HG03139 (cell line): ENCODE data around the gene PPP2R1B.

Experiments used
- ATAC-seq: cut with Tn5 transposase; IDR thresholded peaks from one replicate; pipeline ENCODE4 v1.9.1; 2021; ENCODE audit not compliant: unreplicated experiment

Gene PPP2R1B

DNA sequence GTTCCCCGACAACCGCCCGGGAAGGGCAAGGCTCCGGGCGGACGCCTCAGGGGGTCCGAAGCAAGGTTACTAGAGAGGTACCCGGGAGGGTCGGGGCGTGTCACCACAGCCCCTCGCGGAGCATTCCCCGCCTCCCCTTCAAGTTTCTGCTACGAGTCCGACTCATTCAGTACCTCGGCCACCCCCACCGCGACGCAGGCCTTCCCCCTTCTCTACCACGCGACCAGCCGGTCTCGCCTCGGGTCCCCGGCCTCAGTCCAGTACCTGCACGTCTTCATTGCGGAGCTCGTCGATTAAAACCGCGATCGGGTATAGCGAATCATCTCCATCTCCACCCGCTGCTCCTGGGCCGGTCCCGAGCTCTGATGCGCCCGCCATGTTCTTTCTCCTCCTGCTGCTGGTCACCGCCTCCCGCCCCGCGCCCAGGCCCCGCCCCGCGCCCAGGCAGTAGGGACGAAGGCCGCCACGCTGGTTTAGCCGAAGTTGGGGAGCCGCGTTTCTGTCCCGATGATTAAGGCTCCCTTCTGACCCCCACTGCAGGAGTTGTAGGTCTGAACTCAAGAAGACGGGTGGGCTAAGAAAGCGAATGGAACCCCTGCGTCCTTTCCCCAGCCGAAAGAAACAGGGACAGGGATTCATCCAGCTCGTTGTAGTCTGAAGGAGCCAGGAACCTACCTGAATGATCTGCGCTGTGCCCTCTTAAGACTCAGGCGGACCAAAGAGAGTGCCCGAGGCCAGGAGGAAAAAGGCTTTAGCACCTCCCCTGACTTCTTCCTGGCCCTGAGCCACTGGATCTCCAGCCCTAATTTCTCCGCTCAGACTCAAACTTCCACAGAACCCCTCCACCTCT lies at the start of gene PPP2R1B:
PPP2R1B (minus strand) TSS at position 406 of the 850 bp plus-strand sequence; CDS start at position 378, 28 bp downstream.
- peak; percentile 88 for ATAC-seq

DNA sequence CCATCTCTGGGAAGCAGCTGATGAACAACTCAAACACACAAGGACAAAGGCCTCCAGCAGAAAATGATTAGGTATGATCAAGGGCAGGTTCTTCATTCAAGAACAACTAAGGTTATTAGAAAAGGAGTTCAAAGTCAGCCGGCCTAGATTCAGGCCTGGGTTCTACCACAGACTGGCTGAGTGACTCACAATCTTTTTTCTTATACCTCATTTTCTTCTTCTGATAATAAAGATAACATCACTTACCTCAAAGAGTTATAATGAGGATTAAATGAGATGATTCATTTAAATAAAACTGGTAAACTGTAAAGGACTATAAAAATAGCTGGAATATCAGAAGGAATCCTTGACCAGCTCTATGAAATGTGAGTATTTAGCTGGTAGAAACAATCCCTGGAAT lies 49.3 kb upstream of the PPP2R1B start:
- ATAC-seq = no peak

DNA sequence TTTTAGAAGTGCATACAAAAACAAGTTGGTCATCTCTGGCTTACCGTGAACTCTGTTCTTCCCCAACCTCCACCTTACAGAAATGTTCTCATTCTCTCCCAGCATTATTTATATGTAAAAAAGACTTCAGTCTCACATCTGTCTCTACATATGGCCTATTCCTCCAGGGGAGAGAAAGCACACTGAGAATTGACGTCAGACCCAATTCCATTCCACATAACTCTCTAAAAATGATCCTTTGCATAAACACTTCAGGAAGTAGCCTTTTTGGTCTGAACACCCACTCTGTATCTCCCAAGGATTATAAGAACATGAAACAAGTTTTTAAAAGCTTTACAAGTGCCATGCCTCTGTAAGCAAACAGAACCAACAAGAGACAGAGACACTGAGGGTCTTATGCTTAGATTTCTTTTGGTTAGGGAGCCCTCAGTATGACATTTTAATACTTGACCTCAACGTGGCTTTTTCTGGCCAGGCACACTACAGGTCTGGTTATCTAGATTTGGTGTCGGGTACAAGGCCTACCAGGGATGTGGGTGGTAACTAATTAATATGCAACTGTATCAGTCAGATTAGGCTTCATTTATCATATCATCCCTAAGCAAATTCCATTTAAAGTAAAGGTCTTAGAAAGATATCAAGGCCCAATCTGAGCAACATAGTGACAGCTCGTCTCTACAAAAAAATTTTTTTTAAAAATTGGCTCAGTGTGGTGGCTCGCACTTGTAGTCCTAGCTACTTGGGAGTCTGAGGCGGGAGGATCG lies 48.5 kb upstream of the PPP2R1B start:
- ATAC-seq = no peak

DNA sequence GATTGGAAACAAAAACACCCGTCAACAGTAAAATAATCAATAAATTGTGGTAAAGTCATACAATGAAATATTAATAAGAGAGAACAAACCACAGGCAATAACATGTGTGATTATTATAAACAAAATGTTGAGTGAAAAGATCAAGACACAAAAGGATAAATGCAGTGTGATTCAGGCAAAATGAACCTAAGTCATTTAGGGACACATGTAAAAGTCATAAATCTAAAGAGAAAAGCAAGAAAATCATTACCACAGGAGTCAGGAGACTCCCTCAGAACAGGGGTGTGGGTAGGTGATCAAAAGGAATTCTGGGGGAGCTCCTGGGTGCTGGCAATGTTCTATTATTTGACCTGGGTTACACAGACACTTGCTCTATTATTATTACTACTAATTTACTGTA lies 47.9 kb upstream of the PPP2R1B start:
- no peak for ATAC-seq

DNA sequence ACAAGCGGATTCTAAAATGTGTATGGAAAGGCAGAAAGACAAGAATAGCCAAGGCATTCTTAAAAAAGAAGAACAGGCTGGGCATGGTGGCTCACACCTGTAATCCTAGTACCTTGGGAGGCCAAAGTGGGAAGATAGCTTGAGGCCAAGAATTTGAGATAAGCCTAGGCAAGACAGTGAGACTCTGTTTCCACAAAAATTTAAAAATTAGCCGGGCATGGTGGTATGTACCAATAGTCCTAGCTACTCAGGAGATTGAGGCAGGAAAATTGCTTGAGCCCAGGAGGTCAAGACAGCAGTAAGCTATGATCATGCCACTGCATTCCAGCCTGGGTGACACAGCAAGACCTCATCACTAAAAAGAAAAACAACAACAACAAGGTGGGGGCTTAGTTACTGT lies 46.0 kb upstream of the PPP2R1B start:
- no peak for ATAC-seq

DNA sequence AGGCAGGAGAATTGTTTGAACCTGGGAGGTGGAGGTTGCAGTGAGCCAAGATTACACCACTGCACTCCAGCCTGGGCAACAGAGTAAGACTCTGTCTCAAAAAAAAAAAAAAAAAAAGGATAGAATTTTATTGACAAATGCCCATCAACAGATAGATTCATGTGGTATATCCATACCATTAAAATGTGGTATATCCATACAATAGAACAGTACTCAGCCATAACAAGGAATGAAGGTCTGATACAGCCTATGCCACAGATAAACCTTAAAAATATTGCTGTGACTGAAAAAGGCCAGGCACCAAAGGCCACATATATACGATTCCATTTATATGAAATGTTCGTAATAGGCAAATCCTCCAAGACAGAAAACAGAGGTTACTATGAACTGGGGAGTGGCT lies 45.3 kb upstream of the PPP2R1B start:
- no peak for ATAC-seq

DNA sequence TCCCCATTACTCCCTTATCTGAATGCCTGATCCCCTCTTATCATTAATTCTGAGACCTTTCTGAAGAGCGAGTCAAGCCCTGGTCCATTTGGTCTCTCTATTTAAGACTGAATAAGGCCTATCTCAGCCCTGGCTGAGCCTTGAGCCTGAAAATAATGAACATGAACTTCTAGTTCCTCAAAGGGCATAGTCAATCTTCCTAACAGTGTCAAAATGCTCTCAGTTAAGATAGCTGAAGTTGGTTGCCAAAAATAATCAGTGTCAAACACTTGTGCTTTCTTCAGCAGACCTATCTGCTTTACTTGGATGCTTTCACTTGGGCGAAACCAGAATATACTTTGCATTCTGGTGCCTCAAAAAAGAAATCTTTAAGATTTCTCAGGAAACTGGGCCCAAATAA lies 42.6 kb upstream of the PPP2R1B start:
- no peak for ATAC-seq

DNA sequence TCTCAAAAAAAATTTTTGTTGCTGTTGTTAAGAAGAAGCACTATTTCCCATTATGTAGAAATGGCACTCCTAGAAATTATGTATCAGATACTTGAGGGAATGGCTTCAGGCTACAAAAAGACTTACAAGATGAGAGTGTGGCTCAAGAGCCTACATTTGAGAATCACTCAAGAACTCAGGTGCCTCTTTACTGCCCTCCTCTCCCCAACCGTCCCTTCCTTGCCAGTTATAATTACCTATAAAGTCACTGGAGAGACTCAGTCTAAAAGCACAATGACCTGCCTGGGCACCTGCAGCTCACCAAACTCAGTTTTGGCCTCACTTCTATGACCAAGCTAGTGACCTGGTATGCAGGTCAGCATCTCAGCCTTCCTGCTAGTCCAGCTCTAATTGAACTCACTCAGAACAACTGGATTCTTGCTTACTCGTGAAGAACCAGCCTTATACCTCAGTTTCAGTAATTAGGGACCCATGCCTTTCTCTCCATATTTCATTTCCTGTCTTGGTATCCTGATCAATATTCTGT lies 41.9 kb upstream of the PPP2R1B start:
- no peak for ATAC-seq

DNA sequence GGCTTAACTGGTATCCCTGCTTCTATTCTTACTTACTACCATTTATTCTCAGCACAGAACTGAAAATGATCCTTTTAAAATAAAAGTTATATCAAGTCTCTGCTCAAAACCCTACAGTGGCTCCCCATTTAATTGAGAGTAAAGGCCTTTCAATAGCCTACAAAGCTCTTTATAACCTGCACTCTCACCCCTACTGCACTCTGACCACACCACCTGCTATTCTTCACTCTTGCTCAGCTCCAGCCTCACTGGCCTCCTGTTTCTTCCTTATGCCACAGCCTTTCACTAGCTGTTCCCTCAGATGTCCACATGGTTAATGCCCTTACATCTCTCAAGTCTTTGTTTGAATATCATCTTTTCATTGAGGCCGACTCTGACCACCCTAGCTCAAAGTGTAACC lies 40.9 kb upstream of the PPP2R1B start:
- no peak for ATAC-seq

DNA sequence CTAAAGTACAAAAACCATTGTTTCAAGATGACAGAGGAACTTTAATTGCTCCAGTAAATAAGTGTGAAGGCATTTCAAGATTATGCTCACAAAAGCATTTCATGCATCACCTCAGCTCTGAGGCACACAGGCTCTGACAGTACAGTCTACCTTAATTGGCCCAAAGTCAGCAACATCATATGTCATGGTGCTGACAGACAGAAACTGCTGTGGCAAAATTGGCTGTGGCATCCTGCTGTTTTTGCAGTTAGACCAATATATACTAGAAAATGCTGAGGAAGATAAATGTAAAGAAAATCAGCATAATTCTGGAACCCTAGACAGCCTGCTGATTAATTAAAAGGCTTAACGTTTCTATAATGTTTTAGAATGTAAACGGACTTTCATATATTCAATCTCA lies 34.9 kb upstream of the PPP2R1B start:
- ATAC-seq = no peak

DNA sequence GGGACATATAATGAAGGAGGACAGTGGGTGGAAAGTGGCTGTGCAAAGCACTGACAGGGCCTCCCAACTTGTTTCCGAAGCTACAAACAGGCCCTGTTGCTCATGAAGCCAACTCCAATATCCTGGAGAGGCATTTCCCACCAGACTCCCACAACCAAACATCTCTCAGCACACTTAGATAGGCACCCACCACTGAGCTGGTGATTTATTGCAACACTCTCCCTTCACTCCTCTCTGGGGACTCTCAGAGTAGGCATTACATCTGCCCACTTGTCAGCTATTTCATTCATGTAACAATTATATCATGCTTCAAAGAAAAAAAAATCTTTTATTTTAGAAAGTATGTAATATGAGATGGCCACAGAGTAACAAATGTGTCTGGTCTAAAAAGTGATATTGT lies 32.1 kb upstream of the PPP2R1B start:
- no peak for ATAC-seq

DNA sequence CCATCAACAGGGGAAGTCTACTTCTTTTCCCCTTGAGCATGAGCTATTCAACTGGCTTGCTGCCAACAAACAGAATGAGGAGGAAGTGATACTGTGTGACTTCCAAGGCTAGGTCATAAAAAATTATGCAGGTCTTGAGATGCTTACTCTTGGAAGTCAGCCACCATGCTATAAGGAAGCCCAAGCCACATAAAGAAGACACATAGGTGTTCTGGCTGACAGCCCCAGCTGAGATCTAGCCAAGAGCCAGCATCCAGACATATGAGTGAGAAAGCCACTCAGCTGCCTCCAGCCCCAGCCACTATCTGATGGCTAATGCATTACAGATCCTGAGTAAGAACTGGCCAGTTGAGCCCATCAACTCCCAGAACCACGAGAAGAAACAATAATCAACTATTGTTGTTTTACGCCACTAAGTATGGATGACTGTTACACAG lies 31.0 kb upstream of the PPP2R1B start:
- ATAC-seq = no peak

DNA sequence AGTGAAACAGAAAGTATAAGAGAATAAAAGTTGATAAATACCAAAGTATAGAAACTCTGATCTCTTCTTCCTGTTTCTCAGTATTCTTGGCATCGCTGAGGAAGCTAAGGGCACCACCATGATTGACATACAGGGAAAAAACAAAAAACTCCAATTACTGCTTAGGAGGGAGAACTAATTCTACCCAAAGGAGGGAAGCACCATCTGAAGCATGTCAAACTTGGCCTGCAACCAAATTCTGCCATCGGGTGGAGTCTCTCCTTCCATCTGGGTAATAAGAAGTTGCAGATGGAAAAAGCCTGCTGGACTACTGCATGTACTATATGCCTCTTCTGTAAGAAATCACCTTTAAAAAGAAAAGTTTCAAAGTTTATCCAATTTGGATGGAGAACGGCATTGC lies 30.5 kb upstream of the PPP2R1B start:
- ATAC-seq = no peak

DNA sequence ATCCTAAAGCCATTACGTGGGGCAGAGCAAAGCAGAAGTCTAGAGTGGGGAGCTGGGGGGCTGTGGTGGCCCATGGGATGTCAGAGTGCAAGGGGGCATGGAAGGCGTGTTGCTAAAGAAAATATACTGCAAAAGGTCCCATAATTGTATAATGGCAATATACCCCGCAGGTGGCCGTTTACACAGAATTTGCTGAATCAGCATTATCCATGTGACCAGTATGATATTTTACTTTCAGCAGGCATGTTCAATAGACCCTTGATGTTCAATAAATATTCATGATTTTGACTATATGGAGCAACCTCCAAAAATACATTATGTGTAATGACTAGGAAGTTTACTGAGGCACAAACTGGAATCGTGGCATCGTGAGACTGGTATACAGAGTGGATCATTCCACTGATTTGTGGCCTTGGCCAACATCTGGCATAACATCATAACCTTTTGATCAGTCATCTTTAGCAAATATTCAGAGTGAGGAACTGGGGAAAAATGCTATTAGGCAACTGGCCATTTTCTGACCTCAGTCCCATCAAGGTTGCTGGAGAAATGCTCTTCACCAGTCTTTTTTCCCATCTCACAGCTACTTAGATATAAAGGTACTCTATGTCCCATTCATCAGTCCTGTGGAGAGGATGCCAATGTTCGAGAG lies 29.3 kb upstream of the PPP2R1B start:
- no peak for ATAC-seq

DNA sequence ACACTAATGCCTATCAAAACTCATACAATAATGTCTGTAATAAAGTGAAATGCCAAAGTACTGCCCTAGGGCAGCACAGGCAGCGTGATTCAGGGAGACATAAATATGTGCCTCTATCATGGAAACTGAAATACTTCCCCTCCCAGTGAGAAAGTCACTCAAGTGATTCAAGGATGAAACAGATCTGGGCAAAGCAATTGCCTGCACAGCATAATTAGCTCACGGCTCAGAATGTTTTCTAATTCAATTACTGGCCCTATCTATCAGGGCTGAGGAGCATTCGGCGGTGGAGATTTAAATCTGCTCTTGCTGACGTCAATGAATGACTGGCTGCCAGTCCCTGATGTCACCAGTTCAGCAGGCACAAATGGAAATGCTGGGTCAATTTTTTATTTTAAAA lies 27.7 kb upstream of the PPP2R1B start:
- no peak for ATAC-seq

DNA sequence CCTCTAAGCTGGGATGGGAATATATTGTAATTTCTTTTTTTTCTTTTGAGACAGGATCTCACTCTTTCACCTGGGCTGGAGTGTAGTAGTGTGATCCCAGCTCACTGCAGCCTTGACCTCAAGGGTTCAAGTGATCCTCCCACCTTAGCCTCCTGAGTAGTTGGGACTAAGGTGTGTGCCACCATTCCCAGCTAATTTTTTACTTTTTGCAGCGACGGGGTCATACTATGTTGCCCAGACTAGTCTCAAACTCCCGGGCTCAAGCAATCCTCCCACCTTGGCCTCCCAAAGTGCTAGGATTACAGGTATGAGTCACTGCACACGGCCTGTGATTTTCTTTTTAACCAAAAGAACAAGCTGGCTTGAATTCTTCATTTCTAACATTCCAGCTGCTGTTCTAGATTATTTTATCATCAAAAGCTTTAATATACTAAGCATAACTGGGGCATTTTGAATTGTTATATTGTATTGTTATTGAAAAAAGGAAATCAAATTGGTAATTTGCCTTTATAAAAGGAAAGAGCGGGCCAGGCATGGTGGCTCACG lies 26.8 kb upstream of the PPP2R1B start:
- no peak for ATAC-seq

DNA sequence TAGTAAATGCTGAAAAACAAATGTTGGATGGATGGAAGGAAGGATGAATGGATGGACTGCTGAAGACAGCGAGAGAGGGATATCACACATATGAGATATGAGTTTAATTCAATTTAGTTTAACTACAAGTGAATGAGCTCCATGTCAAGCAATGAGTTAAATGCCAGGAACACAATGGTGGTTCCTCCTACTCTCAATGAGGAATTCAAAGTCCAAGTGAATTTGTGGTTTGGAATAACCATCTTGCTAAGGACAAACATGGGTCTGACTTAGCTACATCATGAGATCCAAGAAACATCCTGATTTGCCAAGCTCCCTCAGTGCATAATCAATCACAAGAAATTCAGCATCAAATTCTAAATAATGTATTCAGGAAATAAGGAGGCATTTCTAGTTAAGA lies 26.1 kb upstream of the PPP2R1B start:
- no peak for ATAC-seq

DNA sequence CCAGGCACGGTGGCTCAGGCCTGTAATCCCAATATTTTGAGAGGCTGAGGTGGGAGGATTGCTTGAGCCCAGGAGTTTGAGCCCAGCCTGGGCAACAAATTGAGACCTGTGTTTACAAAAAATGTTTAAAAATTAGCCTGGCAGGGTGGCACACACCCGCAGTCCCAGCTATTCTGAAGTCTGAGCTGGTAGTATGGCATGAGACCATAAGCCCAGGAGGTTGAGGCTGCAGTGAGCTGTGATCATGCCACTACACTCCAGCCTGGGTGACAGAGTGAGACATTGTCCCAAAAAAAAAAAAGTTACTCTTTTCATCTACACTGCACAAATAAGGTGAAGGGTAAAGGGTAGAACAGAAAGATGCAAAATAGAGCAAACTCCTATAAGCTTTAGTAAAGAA lies 22.3 kb upstream of the PPP2R1B start:
- ATAC-seq = no peak

DNA sequence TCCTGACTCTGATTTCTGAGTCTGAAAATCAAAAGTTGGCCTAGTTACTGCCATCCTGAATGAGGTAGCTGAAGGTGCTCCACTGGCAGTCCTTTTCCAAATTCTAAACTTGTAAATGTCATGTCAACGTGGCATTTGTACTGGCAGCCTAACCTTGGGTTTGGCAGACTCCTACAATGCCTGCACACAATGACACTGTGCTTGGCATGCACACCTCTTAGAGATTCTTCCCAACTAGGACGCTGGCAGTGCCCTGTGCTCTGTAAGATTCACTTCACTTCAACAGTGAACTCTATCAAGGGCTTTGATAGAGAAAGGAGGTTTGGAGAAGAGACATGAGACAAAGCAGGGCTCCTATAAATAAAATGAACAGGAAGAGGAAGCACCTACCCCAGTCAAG lies 21.9 kb upstream of the PPP2R1B start:
- ATAC-seq = no peak

DNA sequence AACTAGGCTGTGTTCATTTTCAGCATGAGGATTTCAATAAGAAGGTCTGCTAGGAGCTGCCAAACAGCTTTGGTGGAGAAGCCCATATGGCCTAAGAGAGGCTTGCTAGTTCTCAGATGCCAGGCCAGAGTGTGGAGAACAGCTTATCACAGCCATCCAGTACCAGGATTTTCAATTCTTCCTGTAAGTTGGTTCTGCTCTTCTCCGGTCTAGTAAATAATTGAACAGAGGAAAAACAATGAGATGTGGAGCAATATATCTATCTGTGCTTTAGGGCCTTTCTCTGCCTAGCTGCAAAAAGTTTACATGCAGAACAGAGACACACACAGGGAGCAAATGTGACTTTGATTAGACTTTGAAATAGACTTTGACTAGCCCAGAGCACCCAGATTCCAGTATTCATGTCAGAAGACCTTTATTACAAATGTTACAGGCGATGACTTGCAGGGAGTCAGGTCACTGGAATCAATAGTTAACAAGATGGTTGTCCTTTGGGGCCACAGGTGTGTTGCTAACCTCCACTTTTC lies 19.8 kb upstream of the PPP2R1B start:
- ATAC-seq = no peak

DNA sequence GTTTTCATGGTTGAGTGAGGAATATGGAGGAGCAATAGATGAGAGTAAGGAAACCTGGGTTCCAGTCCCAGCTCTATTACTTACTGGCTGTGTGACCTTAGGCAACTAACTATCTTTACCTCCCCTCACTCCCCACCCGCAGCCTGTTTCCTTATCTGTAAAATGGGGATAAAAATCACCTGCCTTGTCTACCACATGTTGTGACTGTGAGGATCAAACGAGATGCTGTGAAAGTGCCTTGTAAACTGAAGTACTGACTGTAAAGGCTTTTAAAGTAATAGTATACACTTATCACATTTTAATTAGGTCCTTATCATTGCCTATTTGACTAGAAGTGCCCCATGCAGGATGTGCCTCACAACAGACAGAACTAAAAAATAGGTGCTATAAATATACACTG lies 18.9 kb upstream of the PPP2R1B start:
- no peak for ATAC-seq
